Measurements from ENCODE around the gene FGFR2.
"Not testable (repeated sequence)": the region's sequence is repeated elsewhere in the genome, so short reads cannot be mapped to it uniquely, and the experiment has no call there.

The FGFR2 gene

GRCh38 chr10:121520526-121520925, 77.7 kb downstream of the FGFR2 start:
- DNase-seq = not testable (repeated sequence)

GRCh38 chr10:121519901-121520493, 78.2 kb downstream of the FGFR2 start:
- DNase-seq = no peak

- DNase-seq = no peak
Measured at GRCh38 chr10:121519411-121519810, 78.8 kb downstream of the FGFR2 start.

GRCh38 chr10:121518333-121518732, 79.9 kb downstream of the FGFR2 start:
- no peak for DNase-seq

- no peak for DNase-seq
Measured at GRCh38 chr10:121516093-121516865, 82.0 kb downstream of the FGFR2 start.

GRCh38 chr10:121514141-121514865, 83.9 kb downstream of the FGFR2 start:
- DNase-seq = no peak

- no peak for DNase-seq
Measured at GRCh38 chr10:121511943-121512342, 86.3 kb downstream of the FGFR2 start.

GRCh38 chr10:121511460-121511859, 86.8 kb downstream of the FGFR2 start:
- no peak for DNase-seq

GRCh38 chr10:121510201-121510771, 88.0 kb downstream of the FGFR2 start:
- DNase-seq = no peak

- DNase-seq = no peak
Measured at GRCh38 chr10:121509796-121510195, 88.4 kb downstream of the FGFR2 start.

GRCh38 chr10:121509112-121509511, 89.1 kb downstream of the FGFR2 start:
- DNase-seq = no peak

GRCh38 chr10:121503587-121504051, 94.6 kb downstream of the FGFR2 start:
- no peak for DNase-seq

GRCh38 chr10:121501796-121502195, 96.4 kb downstream of the FGFR2 start:
- DNase-seq = no peak

- DNase-seq = no peak
Measured at GRCh38 chr10:121500701-121501332, 97.4 kb downstream of the FGFR2 start.

GRCh38 chr10:121497513-121498470, 100.5 kb downstream of the FGFR2 start:
- DNase-seq = no peak

- no peak for DNase-seq
Measured at GRCh38 chr10:121495719-121496118, 102.5 kb downstream of the FGFR2 start.

- DNase-seq = no peak
Measured at GRCh38 chr10:121494296-121494695, 103.9 kb downstream of the FGFR2 start.

GRCh38 chr10:121493521-121493920, 104.7 kb downstream of the FGFR2 start:
- no peak for DNase-seq

- no peak for DNase-seq
Measured at GRCh38 chr10:121490871-121491519, 107.2 kb downstream of the FGFR2 start.

GRCh38 chr10:121485436-121486139, 112.7 kb downstream of the FGFR2 start:
- DNase-seq = no peak

- no peak for DNase-seq
Measured at GRCh38 chr10:121484816-121485215, 113.4 kb downstream of the FGFR2 start.

Data from stimulated activated CD4-positive, alpha-beta T cell treated with anti-CD3 and anti-CD28 coated beads, Interleukin-15, amount 100 ng/mL, for 24 hours (primary cell).